ENCODE results near the gene PLA2G4D. TPM values are rescaled to one million over a fixed set of nuclear protein-coding genes. Genes with fewer than 3 reads are reported as not detected.

The PLA2G4D gene
- total and polyA plus RNA-seq, 2 experiments from 2014 or later, result 0.07 to 0.15 TPM

GRCh38 chr15:42137461-42138261, 43.3 kb upstream of the PLA2G4D start:
- Histone ChIP-seq H3K4me1 (ENCODE audit: insufficient read depth) (no peaks in the 10 kb centered on the region; the same call in 1 of the 2 replicates), H3K27ac (ENCODE audit: low read depth) (no peak overlapping the region), H3K9me2 (ENCODE audit: insufficient read depth) (no peaks in the 10 kb centered on the region), H4K20me1 (replicated peaks; ENCODE audit: insufficient read depth) (no peaks in the 10 kb centered on the region), H3F3A (replicated peaks; ENCODE audit: low read depth) (no peaks in the 10 kb centered on the region), H3K27me3 (ENCODE audit: insufficient read depth) (no peaks in the 10 kb centered on the region), H3K4me3 (no peak overlapping the region), H3K36me3 (ENCODE audit: insufficient read depth) (no peaks in the 10 kb centered on the region), H3K79me2 (replicated peaks; ENCODE audit: insufficient read depth) (no peaks in the 10 kb centered on the region), H3K4me2 (no peak overlapping the region), H2AFZ (peak overlapping the region; percentile 30; the same call in 1 of the 2 replicates)
- peaks cover 2% of the 10 kb centered on the region for H3K27me3 Mint-ChIP-seq (ENCODE audit: insufficient read depth, low read depth, poor library complexity)
- ATAC-seq (peak; percentile 71), DNase-seq (ENCODE audit: low spot score) (peak; percentile 88)
- TF ChIP-seq EZH2 (IDR thresholded peaks at IDR 0.05; ENCODE audit: low read depth, unreplicated experiment), result no peak
- no peak for TF ChIP-seq REST (IDR thresholded peaks at IDR 0.05; ENCODE audit: unreplicated experiment)
- TF ChIP-seq, protein P1, sequence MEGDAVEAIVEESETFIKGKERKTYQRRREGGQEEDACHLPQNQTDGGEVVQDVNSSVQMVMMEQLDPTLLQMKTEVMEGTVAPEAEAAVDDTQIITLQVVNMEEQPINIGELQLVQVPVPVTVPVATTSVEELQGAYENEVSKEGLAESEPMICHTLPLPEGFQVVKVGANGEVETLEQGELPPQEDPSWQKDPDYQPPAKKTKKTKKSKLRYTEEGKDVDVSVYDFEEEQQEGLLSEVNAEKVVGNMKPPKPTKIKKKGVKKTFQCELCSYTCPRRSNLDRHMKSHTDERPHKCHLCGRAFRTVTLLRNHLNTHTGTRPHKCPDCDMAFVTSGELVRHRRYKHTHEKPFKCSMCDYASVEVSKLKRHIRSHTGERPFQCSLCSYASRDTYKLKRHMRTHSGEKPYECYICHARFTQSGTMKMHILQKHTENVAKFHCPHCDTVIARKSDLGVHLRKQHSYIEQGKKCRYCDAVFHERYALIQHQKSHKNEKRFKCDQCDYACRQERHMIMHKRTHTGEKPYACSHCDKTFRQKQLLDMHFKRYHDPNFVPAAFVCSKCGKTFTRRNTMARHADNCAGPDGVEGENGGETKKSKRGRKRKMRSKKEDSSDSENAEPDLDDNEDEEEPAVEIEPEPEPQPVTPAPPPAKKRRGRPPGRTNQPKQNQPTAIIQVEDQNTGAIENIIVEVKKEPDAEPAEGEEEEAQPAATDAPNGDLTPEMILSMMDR (conservative IDR thresholded peaks at IDR 0.05; ENCODE audit: low read depth in 2 of 2), result peak; percentile 71 to 91
- no peak for TF ChIP-seq ZNF114 (CRISPR knock-in tag; IDR thresholded peaks at IDR 0.05)
- no peak overlapping the region for H3K4me3 Mint-ChIP-seq
- no peak overlapping the region for H3K27ac Mint-ChIP-seq
- no peaks in the 10 kb centered on the region for H3K36me3 Mint-ChIP-seq (ENCODE audit: low read depth)
- peaks cover 13% of the 10 kb centered on the region; the same call in 2 of the 3 replicates for H3K9me3 Mint-ChIP-seq
- peaks cover 4% of the 10 kb centered on the region; the same call in 1 of the 3 replicates for H3K4me1 Mint-ChIP-seq

GRCh38 chr15:42136513-42136912, 42.2 kb upstream of the PLA2G4D start:
- DNase-seq (ENCODE audit: low spot score) (no peak), ATAC-seq (no peak)
- Mint-ChIP-seq H3K4me3 (no peak overlapping the region), H3K4me1 (peaks cover 9% of the 10 kb centered on the region; the same call in 2 of the 3 replicates), H3K27ac (no peak overlapping the region), H3K9me3 (peaks cover 13% of the 10 kb centered on the region; the same call in 2 of the 3 replicates), H3K27me3 (ENCODE audit: insufficient read depth, low read depth, poor library complexity) (peaks cover 5% of the 10 kb centered on the region), H3K36me3 (ENCODE audit: low read depth) (no peaks in the 10 kb centered on the region)
- Histone ChIP-seq H3K9me2 (ENCODE audit: insufficient read depth) (no peaks in the 10 kb centered on the region), H3K36me3 (ENCODE audit: insufficient read depth) (no peaks in the 10 kb centered on the region), H3K4me2 (no peak overlapping the region), H3K4me1 (ENCODE audit: insufficient read depth) (no peaks in the 10 kb centered on the region; the same call in 1 of the 2 replicates), H3F3A (replicated peaks; ENCODE audit: low read depth) (no peaks in the 10 kb centered on the region), H2AFZ (no peak overlapping the region; the same call in 1 of the 2 replicates), H4K20me1 (replicated peaks; ENCODE audit: insufficient read depth) (no peaks in the 10 kb centered on the region), H3K27ac (ENCODE audit: low read depth) (no peak overlapping the region), H3K27me3 (ENCODE audit: insufficient read depth) (no peaks in the 10 kb centered on the region), H3K79me2 (replicated peaks; ENCODE audit: insufficient read depth) (no peaks in the 10 kb centered on the region), H3K4me3 (no peak overlapping the region)
- TF ChIP-seq REST (IDR thresholded peaks at IDR 0.05; ENCODE audit: unreplicated experiment) (no peak), POLR2AphosphoS5 (IDR thresholded peaks at IDR 0.05; ENCODE audit: low read depth) (no peak), EZH2 (IDR thresholded peaks at IDR 0.05; ENCODE audit: low read depth, unreplicated experiment) (no peak), JUNB (IDR thresholded peaks at IDR 0.05; ENCODE audit: unreplicated experiment) (no peak)
- TF ChIP-seq, protein P1 (conservative IDR thresholded peaks at IDR 0.05; ENCODE audit: low read depth in 2 of 2), result no peak
